ENCODE results near the gene PXDN. TPM values are rescaled to one million over a fixed set of nuclear protein-coding genes. Genes with fewer than 3 reads are reported as not detected.
"Not testable (repeated sequence)": the region's sequence is repeated elsewhere in the genome, so short reads cannot be mapped to it uniquely, and the experiment has no call there.

PXDN gene
- total RNA-seq, 1 experiment from 2014 or later: 0.25 TPM

GRCh38 chr2:1718339-1719220, 25.7 kb downstream of the PXDN start:
- no peaks in the 10 kb centered on the region for H3K27me3 ChIP-seq (replicated peaks; ENCODE audit: control insufficient read depth, insufficient read depth, low read length)
- Mint-ChIP-seq H3K9me3 (ENCODE audit: unreplicated experiment) (peaks cover 13% of the 10 kb centered on the region), H3K36me3 (ENCODE audit: insufficient read depth, unreplicated experiment) (no peaks in the 10 kb centered on the region), H3K4me1 (ENCODE audit: low read depth, unreplicated experiment) (no peaks in the 10 kb centered on the region), H3K27me3 (ENCODE audit: insufficient read depth, unreplicated experiment) (peaks cover 4% of the 10 kb centered on the region), H3K27ac (ENCODE audit: unreplicated experiment) (no peak overlapping the region), H3K4me3 (ENCODE audit: unreplicated experiment) (no peak overlapping the region)
- no peak for DNase-seq
- BruUV-seq (replicated peaks): no TSS peak
- ChIA-PET POLR2A (no interaction called here), CTCF (no interaction called here)
- H3K36me3 ChIP-seq (ENCODE audit: control insufficient read depth, insufficient read depth, low read length): no peaks in the 10 kb centered on the region
- H3K4me1 ChIP-seq: no peaks in the 10 kb centered on the region
- intact Hi-C loops (cut with micrococcal nuclease; ENCODE audit: unreplicated experiment): no loop called here
- H3K4me3 ChIP-seq (ENCODE audit: low read depth, low read length): no peak overlapping the region
- H3K9me3 ChIP-seq: no peaks in the 10 kb centered on the region
- no peak for TF ChIP-seq CTCF (IDR thresholded peaks at IDR 0.05; ENCODE audit: insufficient read depth in 1 of 2, low read depth in 1 of 2, low read length in 1 of 2, severe bottlenecking in 1 of 2, unreplicated experiment in 1 of 2)

- DNase-seq: no peak
- Mint-ChIP-seq H3K4me1 (ENCODE audit: low read depth, unreplicated experiment) (no peaks in the 10 kb centered on the region), H3K4me3 (ENCODE audit: unreplicated experiment) (no peak overlapping the region), H3K36me3 (ENCODE audit: insufficient read depth, unreplicated experiment) (no peaks in the 10 kb centered on the region), H3K27me3 (ENCODE audit: insufficient read depth, unreplicated experiment) (peaks cover 4% of the 10 kb centered on the region), H3K27ac (ENCODE audit: unreplicated experiment) (no peak overlapping the region), H3K9me3 (ENCODE audit: unreplicated experiment) (peaks cover 13% of the 10 kb centered on the region)
- Histone ChIP-seq H3K4me1 (no peaks in the 10 kb centered on the region), H3K9me3 (no peaks in the 10 kb centered on the region), H3K36me3 (ENCODE audit: control insufficient read depth, insufficient read depth, low read length) (no peaks in the 10 kb centered on the region), H3K4me3 (ENCODE audit: low read depth, low read length) (no peak overlapping the region), H3K27me3 (replicated peaks; ENCODE audit: control insufficient read depth, insufficient read depth, low read length) (no peaks in the 10 kb centered on the region)
- intact Hi-C loops (cut with micrococcal nuclease; ENCODE audit: unreplicated experiment): no loop called here
- no peak for TF ChIP-seq CTCF (IDR thresholded peaks at IDR 0.05; ENCODE audit: insufficient read depth in 1 of 2, low read depth in 1 of 2, low read length in 1 of 2, severe bottlenecking in 1 of 2, unreplicated experiment in 1 of 2)
- ChIA-PET CTCF (no interaction called here), POLR2A (no interaction called here)
- no TSS peak for BruUV-seq (replicated peaks)
Measured at GRCh38 chr2:1717113-1717512, 27.2 kb downstream of the PXDN start.

GRCh38 chr2:1716441-1716840, 27.9 kb downstream of the PXDN start:
- no peaks in the 10 kb centered on the region for H3K36me3 ChIP-seq (ENCODE audit: control insufficient read depth, insufficient read depth, low read length)
- H3K4me1 ChIP-seq: no peaks in the 10 kb centered on the region
- no peaks in the 10 kb centered on the region for H3K27me3 ChIP-seq (replicated peaks; ENCODE audit: control insufficient read depth, insufficient read depth, low read length)
- ChIA-PET CTCF (no interaction called here), POLR2A (no interaction called here)
- no peak for TF ChIP-seq CTCF (IDR thresholded peaks at IDR 0.05; ENCODE audit: insufficient read depth in 1 of 2, low read depth in 1 of 2, low read length in 1 of 2, severe bottlenecking in 1 of 2, unreplicated experiment in 1 of 2)
- Mint-ChIP-seq H3K36me3 (ENCODE audit: insufficient read depth, unreplicated experiment) (no peaks in the 10 kb centered on the region), H3K27ac (ENCODE audit: unreplicated experiment) (no peak overlapping the region), H3K9me3 (ENCODE audit: unreplicated experiment) (peaks cover 13% of the 10 kb centered on the region), H3K4me3 (ENCODE audit: unreplicated experiment) (no peak overlapping the region), H3K27me3 (ENCODE audit: insufficient read depth, unreplicated experiment) (peaks cover 4% of the 10 kb centered on the region), H3K4me1 (ENCODE audit: low read depth, unreplicated experiment) (no peaks in the 10 kb centered on the region)
- H3K9me3 ChIP-seq: no peaks in the 10 kb centered on the region
- intact Hi-C loops (cut with micrococcal nuclease; ENCODE audit: unreplicated experiment): no loop called here
- DNase-seq: no peak
- H3K4me3 ChIP-seq (ENCODE audit: low read depth, low read length): no peak overlapping the region
- BruUV-seq (replicated peaks): no TSS peak

- BruUV-seq (replicated peaks); H3K4me3 ChIP-seq (ENCODE audit: low read depth, low read length); H3K9me3 ChIP-seq; H3K27me3 ChIP-seq (replicated peaks; ENCODE audit: control insufficient read depth, insufficient read depth, low read length); H3K4me1 ChIP-seq; CTCF ChIA-PET; intact Hi-C loops (cut with micrococcal nuclease; ENCODE audit: unreplicated experiment); H3K36me3 Mint-ChIP-seq (ENCODE audit: insufficient read depth, unreplicated experiment); H3K4me1 Mint-ChIP-seq (ENCODE audit: low read depth, unreplicated experiment); POLR2A ChIA-PET; DNase-seq; H3K36me3 ChIP-seq (ENCODE audit: control insufficient read depth, insufficient read depth, low read length); H3K27me3 Mint-ChIP-seq (ENCODE audit: insufficient read depth, unreplicated experiment); H3K4me3 Mint-ChIP-seq (ENCODE audit: unreplicated experiment); H3K27ac Mint-ChIP-seq (ENCODE audit: unreplicated experiment): not testable (repeated sequence)
- H3K9me3 Mint-ChIP-seq (ENCODE audit: unreplicated experiment): peaks cover 13% of the 10 kb centered on the region
Measured at GRCh38 chr2:1716014-1716305, 28.4 kb downstream of the PXDN start.
